Endothelial cell of hepatic sinusoid (primary cell): ENCODE data around the gene TRMT44.
"Not testable (repeated sequence)": the region's sequence is repeated elsewhere in the genome, so short reads cannot be mapped to it uniquely, and the experiment has no call there.

Experiments used
- in situ Hi-C: cut with HindIII; loops from 2 replicates; pipeline ENCODE4 v1.10.0; 2017; ENCODE audit warnings: low sequenced_read_pairs

TRMT44 gene

DNA sequence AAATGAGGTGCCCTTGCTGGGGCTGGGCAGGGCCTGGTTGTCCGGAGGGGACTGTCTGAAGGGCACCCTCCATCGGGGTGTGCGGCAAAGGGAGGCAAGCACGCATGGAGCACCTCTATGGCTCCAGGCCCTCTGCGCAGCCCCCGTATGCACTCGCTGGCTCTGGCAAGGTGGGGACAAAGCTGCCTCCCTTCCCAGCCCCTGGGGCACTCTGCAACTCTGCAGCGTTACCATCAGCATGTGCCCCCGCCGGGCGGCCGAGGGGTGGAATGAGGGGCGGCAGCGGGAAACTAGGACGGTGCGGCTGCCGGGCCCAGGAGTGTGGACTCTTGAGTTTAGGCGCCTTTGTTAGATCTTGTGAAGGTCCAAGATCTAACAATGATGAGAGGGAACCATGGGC, 26.4 kb downstream of the TRMT44 start:
- in situ Hi-C loops: no loop called here

GRCh38 chr4:8468746-8469535, 28.4 kb downstream of the TRMT44 start:
- in situ Hi-C loops: no loop called here

GRCh38 chr4:8469550-8469949, 29.0 kb downstream of the TRMT44 start:
- in situ Hi-C loops: no loop called here

DNA sequence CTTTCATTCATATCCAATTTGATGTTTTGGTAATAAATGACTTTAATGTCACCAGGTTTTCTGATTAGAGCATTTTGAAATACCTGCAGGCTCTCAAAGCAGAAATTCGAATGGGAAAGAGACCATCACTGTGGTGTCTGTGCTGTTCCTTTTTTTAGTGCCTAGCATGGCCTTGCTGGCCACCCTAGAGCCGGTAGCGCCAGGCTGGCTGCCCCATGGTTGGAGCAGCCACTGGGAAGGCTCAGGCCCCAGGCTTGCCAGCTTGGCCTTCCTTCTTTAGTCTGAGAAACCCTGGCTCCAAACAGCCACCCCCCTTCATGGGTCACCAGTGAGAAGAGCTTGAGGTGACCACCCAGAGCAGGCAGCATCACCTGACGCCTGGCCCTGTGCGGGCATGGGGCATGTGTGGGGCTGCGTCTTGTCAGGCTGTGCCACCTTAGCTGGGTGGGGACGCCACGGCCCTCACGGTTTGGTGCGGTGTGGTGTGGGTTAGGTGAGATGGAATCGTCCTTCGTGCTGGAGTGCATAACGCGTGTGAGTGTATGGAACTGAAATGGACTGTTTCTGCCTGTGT, 30.0 kb downstream of the TRMT44 start:
- in situ Hi-C loops: no loop called here

DNA sequence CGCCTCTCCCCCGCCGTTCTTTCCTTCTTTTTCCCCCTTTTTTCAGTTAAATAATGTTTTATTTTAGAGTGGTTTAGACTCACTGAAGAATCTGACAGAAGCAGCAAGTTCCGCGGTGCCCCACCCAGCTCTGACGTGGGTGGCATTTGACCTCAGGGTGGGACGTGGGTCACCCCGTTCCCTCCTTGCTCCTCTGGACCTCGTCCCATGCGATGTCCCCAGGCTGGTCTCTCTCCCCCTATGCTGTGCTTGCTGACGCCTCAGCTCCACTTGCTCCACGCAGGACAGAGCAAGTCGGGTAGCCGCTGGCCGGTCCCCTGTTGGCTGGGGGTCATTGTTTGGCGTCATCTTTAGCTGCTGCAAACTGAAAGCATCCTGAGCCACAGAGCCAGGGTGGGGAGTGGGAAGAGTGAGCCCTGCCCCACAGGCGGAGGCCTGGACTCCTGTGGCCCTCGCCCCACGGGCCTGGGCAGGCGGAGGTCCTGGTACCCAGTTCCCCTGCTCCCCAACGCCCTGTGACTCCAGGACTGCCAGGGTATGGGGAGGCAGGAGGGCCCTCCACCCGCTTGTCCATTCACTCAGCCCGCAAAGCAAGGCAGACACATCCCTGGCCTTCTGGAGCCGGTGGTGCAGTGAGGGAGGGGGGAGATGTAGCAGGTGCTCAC, 30.8 kb downstream of the TRMT44 start:
- in situ Hi-C loops: no loop called here

GRCh38 chr4:8472158-8472688, 31.6 kb downstream of the TRMT44 start:
- in situ Hi-C loops: no loop called here

- in situ Hi-C loops: no loop called here
Observed at GRCh38 chr4:8472689-8473197, 32.2 kb downstream of the TRMT44 start.

DNA sequence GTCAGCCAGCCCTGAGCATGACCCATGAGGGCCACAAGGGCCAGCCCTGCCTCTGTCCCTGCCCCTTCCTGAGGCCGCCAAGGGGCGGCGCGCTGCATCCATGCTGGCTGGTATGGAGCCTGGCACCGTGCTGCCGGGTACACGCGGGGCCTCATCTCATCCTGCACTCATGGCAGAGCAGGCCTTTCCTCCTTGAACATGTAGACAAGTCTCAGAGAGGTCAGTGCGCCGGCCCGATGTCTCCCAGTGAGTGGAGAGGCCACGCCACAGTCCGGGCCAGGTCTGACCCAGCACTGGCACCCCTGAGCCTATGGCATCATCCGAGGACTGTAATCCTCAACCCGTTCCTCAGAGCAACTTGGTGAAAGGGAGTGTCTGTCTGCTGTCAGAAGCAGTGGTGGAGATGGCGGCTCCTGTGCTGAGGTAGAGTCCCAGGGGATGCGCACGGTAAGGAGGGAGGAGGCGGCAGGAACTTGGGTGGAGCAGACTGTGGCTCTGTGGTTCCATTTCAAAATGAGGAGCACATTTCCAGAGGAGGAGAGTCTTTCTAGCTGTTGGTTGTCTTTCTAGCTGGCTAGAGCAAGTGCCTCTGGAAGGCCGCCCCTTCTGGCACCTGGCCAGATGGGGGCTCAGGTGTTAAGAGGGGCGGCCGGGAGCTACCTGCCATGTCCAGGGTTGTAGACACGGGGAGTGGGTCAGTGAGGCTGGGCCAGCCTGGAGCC, 32.8 kb downstream of the TRMT44 start:
- in situ Hi-C loops: no loop called here

- in situ Hi-C loops: no loop called here
Observed at GRCh38 chr4:8473920-8474590, 33.5 kb downstream of the TRMT44 start.

- in situ Hi-C loops: no loop called here
Observed at GRCh38 chr4:8474856-8475255, 34.3 kb downstream of the TRMT44 start.

GRCh38 chr4:8475751-8476575, 35.4 kb downstream of the TRMT44 start:
- in situ Hi-C loops: no loop called here

- in situ Hi-C loops: no loop called here
Observed at GRCh38 chr4:8477095-8477635, 36.6 kb downstream of the TRMT44 start.

DNA sequence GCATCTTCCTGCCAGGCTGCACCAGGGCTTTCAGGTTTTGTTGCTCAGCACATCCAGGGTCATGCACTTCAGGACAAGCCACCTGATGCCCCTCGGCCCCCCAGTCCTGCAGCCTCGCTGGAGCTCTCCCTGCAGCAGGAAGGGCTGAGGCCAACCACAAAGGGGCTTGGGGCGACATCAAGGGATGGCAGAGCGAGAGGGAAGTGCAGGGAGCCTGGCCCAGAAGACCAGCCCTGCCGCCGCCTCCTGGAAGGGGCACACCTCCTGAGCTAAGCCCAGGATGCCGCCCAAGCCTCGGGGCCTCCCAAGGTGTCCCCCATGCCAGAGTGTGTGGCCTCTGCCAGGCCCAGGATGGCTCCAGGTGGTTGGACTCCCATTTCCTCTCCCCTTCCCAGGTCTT, 37.1 kb downstream of the TRMT44 start:
- in situ Hi-C loops: no loop called here

DNA sequence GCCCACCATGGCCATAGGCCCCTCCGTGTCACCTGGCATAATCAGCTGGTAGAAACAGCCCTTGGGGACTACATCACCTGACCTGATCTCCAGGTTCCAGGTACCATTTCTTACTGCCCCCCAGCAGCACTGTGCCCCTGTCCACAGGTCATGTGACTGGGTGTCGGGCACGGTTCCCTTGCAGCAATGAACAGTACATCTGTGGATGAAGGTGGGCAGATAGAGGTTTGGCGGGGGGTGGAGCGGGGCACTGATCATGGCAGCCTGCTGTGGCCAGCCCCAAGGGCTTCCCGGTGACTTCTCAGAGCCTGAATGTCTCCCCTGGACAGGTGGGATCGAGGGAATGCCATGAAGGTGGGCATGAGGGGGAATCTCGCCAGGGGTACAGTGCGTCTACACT, 37.8 kb downstream of the TRMT44 start:
- in situ Hi-C loops: no loop called here

DNA sequence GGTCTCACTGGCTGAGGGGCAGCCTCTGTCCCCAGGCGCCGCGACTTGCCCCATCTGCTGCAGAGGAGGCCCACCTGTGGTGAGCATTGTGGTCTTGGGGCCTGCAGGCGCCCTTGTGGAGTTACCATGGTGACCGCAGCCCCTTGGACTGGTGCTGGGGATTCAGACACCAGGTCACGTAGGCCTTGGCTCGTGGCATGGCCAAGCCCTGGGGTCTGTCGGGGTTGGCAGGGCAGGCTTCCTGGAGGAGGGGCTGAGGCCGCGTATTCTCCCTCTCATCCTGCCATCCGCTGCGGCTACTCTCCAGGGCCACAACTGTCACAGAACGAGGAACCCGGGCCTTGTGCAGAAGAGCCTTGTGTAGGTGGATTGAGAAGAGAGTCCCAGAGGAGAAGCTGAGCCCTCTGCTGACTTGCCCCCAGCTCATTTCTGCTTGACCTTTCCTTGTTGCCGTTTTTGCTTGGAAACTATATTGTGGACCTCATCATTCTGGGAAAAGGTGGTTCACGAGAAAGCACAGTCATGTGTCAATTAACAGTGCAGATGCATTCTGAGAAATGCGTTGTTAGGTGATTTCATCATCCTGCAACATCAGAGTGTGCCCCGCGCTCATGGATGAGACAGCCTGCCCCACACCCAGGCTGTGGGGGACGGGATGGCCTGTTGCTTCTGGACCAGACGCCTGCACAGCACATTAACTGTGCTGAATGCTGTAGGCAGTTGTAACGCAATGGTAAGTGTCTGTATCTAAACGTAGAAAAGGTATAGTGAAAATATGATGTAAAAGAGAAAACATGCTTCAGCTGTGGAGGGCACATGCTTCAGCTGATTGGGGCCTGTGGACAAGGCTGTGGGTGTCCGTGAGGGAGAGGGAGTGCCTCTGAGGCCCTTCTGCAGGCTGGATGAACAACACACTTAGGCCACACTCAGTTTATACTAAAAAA, 38.5 kb downstream of the TRMT44 start:
- in situ Hi-C loops: no loop called here

GRCh38 chr4:8480221-8480620, 39.6 kb downstream of the TRMT44 start:
- in situ Hi-C loops: no loop called here

- in situ Hi-C loops: not testable (repeated sequence)
Observed at GRCh38 chr4:8486643-8487042, 46.1 kb downstream of the TRMT44 start.

GRCh38 chr4:8488791-8489369, 48.3 kb downstream of the TRMT44 start:
- in situ Hi-C loops: no loop called here
